SK-N-MC (cell line): ENCODE measurements around the gene SHC4.

ENCODE experiments used
- FOXP2 ChIP-seq: optimal IDR thresholded peaks from 2 replicates; pipeline ENCODE3; 2011; ENCODE audit warnings: mild to moderate bottlenecking, moderate library complexity; ENCODE audit not compliant: insufficient read depth; ENCODE audit errors: extremely low read length, control extremely low read depth
- POLR2AphosphoS5 ChIP-seq: IDR thresholded peaks from 2 replicates; pipeline ENCODE4 v1.6.1; 2012; ENCODE audit warnings: mild to moderate bottlenecking, low read depth, low read length, borderline replicate concordance

DNA sequence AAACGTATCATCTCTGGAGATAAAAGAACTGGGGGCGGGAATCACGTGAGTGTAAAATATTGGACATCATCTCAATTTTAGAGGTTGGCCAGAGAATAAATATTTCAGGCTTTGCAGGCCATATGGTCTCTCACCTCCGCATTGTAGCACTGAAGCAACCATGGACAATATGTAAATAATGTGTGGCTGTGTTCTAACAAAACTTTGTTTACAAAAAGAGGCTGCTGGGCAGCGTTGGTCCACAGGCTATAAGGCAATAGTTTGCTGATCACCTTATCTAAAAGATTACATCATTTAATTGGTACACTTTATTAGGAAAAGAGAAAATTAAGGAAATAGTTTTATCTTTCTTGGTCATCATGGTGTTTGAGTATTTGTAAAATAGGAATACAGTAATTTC, 22.5 kb upstream of the SHC4 start:
- TF ChIP-seq POLR2AphosphoS5 = no peak
- no peak for TF ChIP-seq FOXP2
